HL-60 (cell line): ENCODE data around the gene TSPO.
A peak's percentile ranks its signal among the peaks of the same experiment; 100 is the strongest.

Source experiments
- DNase-seq, 2 experiments: peaks; one replicate each; pipeline ENCODE4 v3.0.0-alpha.2; 2010 to 2020; ENCODE audit warnings: low read depth in 1 of 2, low spot score in 1 of 2
- H3K27ac ChIP-seq: fragments of 250-450 bp; sonication (Bioruptor Pico); replicated peaks from 2 replicates; pipeline ENCODE4 v1.5.1; 2020; ENCODE audit warnings: mild to moderate bottlenecking, moderate library complexity
- H3K27me3 ChIP-seq: fragments of 250-450 bp; sonication (Bioruptor Pico); 2 replicates; pipeline ENCODE4 v1.5.1; 2021; ENCODE audit warnings: mild to moderate bottlenecking, moderate library complexity; ENCODE audit not compliant: insufficient read depth, poor library complexity, severe bottlenecking
- H3K4me3 ChIP-seq: replicated peaks from 2 replicates; pipeline ENCODE4 v1.5.1; 2011; ENCODE audit warnings: mild to moderate bottlenecking, control low read depth, low read length; ENCODE audit not compliant: insufficient read depth
- GABPA ChIP-seq: IDR thresholded peaks from 2 replicates; pipeline ENCODE4 v1.6.1; 2012; ENCODE audit warnings: low read depth
- POLR2AphosphoS5 ChIP-seq: IDR thresholded peaks from 2 replicates; pipeline ENCODE4 v1.6.1; 2012; ENCODE audit warnings: low read depth
- SPI1 ChIP-seq: IDR thresholded peaks from 2 replicates; pipeline ENCODE4 v1.6.1; 2012; ENCODE audit warnings: low read depth, mild to moderate bottlenecking, borderline replicate concordance
- TF ChIP-seq, protein P1 (sequence below): IDR thresholded peaks from one replicate; pipeline ENCODE4 v1.5.1; 2011; ENCODE audit warnings: low read length, control low read depth, inconsistent platforms; ENCODE audit not compliant: insufficient read depth
- TF ChIP-seq, protein P2 (sequence below): IDR thresholded peaks from 2 replicates; pipeline ENCODE4 v1.6.1; 2012; ENCODE audit warnings: low read depth; ENCODE audit not compliant: insufficient replicate concordance

TSPO gene

GRCh38 chr22:43163241-43163795 is 12.0 kb downstream of the TSPO start:
- peak overlapping the region; percentile 28 for H3K27ac ChIP-seq
- DNase-seq = no peak
- TF ChIP-seq, protein P1, sequence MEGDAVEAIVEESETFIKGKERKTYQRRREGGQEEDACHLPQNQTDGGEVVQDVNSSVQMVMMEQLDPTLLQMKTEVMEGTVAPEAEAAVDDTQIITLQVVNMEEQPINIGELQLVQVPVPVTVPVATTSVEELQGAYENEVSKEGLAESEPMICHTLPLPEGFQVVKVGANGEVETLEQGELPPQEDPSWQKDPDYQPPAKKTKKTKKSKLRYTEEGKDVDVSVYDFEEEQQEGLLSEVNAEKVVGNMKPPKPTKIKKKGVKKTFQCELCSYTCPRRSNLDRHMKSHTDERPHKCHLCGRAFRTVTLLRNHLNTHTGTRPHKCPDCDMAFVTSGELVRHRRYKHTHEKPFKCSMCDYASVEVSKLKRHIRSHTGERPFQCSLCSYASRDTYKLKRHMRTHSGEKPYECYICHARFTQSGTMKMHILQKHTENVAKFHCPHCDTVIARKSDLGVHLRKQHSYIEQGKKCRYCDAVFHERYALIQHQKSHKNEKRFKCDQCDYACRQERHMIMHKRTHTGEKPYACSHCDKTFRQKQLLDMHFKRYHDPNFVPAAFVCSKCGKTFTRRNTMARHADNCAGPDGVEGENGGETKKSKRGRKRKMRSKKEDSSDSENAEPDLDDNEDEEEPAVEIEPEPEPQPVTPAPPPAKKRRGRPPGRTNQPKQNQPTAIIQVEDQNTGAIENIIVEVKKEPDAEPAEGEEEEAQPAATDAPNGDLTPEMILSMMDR = no peak
- 0 out of 2 replicates have a peak, but pooled peaks have one; percentile 14 for TF ChIP-seq POLR2AphosphoS5
- H3K4me3 ChIP-seq = no peak overlapping the region
- no peaks in the 10 kb centered on the region for H3K27me3 ChIP-seq

GRCh38 chr22:43164636-43165035 is 13.3 kb downstream of the TSPO start:
- TF ChIP-seq, protein P2, sequence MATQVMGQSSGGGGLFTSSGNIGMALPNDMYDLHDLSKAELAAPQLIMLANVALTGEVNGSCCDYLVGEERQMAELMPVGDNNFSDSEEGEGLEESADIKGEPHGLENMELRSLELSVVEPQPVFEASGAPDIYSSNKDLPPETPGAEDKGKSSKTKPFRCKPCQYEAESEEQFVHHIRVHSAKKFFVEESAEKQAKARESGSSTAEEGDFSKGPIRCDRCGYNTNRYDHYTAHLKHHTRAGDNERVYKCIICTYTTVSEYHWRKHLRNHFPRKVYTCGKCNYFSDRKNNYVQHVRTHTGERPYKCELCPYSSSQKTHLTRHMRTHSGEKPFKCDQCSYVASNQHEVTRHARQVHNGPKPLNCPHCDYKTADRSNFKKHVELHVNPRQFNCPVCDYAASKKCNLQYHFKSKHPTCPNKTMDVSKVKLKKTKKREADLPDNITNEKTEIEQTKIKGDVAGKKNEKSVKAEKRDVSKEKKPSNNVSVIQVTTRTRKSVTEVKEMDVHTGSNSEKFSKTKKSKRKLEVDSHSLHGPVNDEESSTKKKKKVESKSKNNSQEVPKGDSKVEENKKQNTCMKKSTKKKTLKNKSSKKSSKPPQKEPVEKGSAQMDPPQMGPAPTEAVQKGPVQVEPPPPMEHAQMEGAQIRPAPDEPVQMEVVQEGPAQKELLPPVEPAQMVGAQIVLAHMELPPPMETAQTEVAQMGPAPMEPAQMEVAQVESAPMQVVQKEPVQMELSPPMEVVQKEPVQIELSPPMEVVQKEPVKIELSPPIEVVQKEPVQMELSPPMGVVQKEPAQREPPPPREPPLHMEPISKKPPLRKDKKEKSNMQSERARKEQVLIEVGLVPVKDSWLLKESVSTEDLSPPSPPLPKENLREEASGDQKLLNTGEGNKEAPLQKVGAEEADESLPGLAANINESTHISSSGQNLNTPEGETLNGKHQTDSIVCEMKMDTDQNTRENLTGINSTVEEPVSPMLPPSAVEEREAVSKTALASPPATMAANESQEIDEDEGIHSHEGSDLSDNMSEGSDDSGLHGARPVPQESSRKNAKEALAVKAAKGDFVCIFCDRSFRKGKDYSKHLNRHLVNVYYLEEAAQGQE = no peak
- TF ChIP-seq, protein P1 = no peak
- no peak for TF ChIP-seq POLR2AphosphoS5
- TF ChIP-seq GABPA = no peak
- TF ChIP-seq SPI1 = no peak
- H3K4me3 ChIP-seq = no peak overlapping the region
- DNase-seq = no peak
- no peak overlapping the region for H3K27ac ChIP-seq
- H3K27me3 ChIP-seq = no peaks in the 10 kb centered on the region

GRCh38 chr22:43166132-43166930 is 15.0 kb downstream of the TSPO start:
- no peaks in the 10 kb centered on the region for H3K27me3 ChIP-seq
- DNase-seq = no peak
- no peak overlapping the region for H3K27ac ChIP-seq
- TF ChIP-seq, protein P1 = no peak
- no peak for TF ChIP-seq SPI1
- TF ChIP-seq, protein P2 = no peak
- no peak for TF ChIP-seq GABPA
- no peak for TF ChIP-seq POLR2AphosphoS5
- no peak overlapping the region for H3K4me3 ChIP-seq
